Measurements from ENCODE around the gene PTCD1. TPM values are rescaled to one million over a fixed set of nuclear protein-coding genes. Genes with fewer than 3 reads are reported as not detected.

Gene PTCD1
- total and polyA plus RNA-seq, 3 donors from 2014 or later: 6.1 to 14.4 (median 13.6) TPM

GRCh38 chr7:99473315-99473596, 34.7 kb upstream of the PTCD1 start:
- Histone ChIP-seq H3K27me3 (no peaks in the 10 kb centered on the region), H3K4me1 (peaks cover 16% of the 10 kb centered on the region), H3K9me3 (no peaks in the 10 kb centered on the region), H3K4me3 (peak overlapping the region; percentile 78 to 86), H3K36me3 (ENCODE audit: low read depth, missing control alignments) (no peaks in the 10 kb centered on the region), H3K27ac (peak overlapping the region; percentile 64 to 79)
- intact Hi-C loops (cut with DNase I; ENCODE audit: low total_unique reads): no loop called here
- TF ChIP-seq POLR2A (IDR thresholded peaks at IDR 0.05) (no peak), CTCF (IDR thresholded peaks at IDR 0.05) (no peak)
- DNase-seq: peak; percentile 53
- WGBS, 2 donors: 2 to 3% methylated on average over 7 of the region's 7 CpGs

- peak; percentile 100 for DNase-seq
- no peak for TF ChIP-seq CTCF (IDR thresholded peaks at IDR 0.05)
- peak; percentile 20 for TF ChIP-seq POLR2A (IDR thresholded peaks at IDR 0.05)
- intact Hi-C loops (cut with DNase I; ENCODE audit: low total_unique reads): no loop called here
Observed at GRCh38 chr7:99472561-99473314, 34.1 kb upstream of the PTCD1 start, which contains the start of gene ZNF789. TSS of gene ZNF789 (plus strand) at chr7:99472890. CDS start at chr7:99476457, 3,567 bp downstream.

GRCh38 chr7:99469381-99470065, 30.9 kb upstream of the PTCD1 start:
- Histone ChIP-seq H3K27ac (peak overlapping the region in 1 of 2 donors; percentile 47), H3K9me3 (no peaks in the 10 kb centered on the region), H3K4me1 (peaks cover 12% of the 10 kb centered on the region), H3K27me3 (no peaks in the 10 kb centered on the region), H3K4me3 (no peak overlapping the region), H3K36me3 (ENCODE audit: low read depth, missing control alignments) (no peaks in the 10 kb centered on the region)
- TF ChIP-seq CTCF (IDR thresholded peaks at IDR 0.05) (no peak), POLR2A (IDR thresholded peaks at IDR 0.05) (no peak)
- DNase-seq: no peak
- WGBS, 2 donors: 30 to 38% methylated on average over 23 of the region's 23 CpGs
- intact Hi-C loops (cut with DNase I; ENCODE audit: low total_unique reads): no loop called here

More at GRCh38 chr7:99472561-99473314, 34.1 kb upstream of the PTCD1 start, which contains the start of gene ZNF789:
- Histone ChIP-seq H3K36me3 (ENCODE audit: low read depth, missing control alignments) (no peaks in the 10 kb centered on the region), H3K27me3 (no peaks in the 10 kb centered on the region), H3K9me3 (no peaks in the 10 kb centered on the region), H3K27ac (peak within 1 kb of the TSS; percentile 79 to 90), H3K4me3 (peak within 1 kb of the TSS; percentile 78 to 86), H3K4me1 (peaks cover 12% of the 10 kb centered on the region)
- WGBS, 2 donors: 0% methylated on average over 48 to 56 of the region's 56 CpGs

- no peak for DNase-seq
- H3K27ac ChIP-seq: no peak overlapping the region
- no peaks in the 10 kb centered on the region for H3K36me3 ChIP-seq (ENCODE audit: low read depth, missing control alignments)
- no peak overlapping the region for H3K4me3 ChIP-seq
- TF ChIP-seq CTCF (IDR thresholded peaks at IDR 0.05) (no peak), POLR2A (IDR thresholded peaks at IDR 0.05) (no peak)
- peaks cover 8% of the 10 kb centered on the region for H3K4me1 ChIP-seq
- 56 to 79% methylated on average over 16 to 29 of the region's 29 CpGs for WGBS, 2 donors
- H3K27me3 ChIP-seq: no peaks in the 10 kb centered on the region
- intact Hi-C loops (cut with DNase I; ENCODE audit: low total_unique reads): no loop called here
- no peaks in the 10 kb centered on the region for H3K9me3 ChIP-seq
Observed at GRCh38 chr7:99468336-99468918, 29.8 kb upstream of the PTCD1 start.

Measured in testis (tissue), 3 donors.